Panc1 (cell line): ENCODE measurements around the gene CD151. TPM values are rescaled to one million over a fixed set of nuclear protein-coding genes. Genes with fewer than 3 reads are reported as not detected.

ENCODE experiments used
- total RNA-seq: library from RNA; stranded (reverse); gene quantifications from one replicate; pipeline ENCODE4 v1.2.1, GENCODE V29; 2021; ENCODE audit not compliant: unreplicated experiment

Gene CD151
- total RNA-seq, 1 experiment from 2014 or later = 680 TPM

Other genes with a start within 250 kb of the CD151 start
- 23.9 TPM for gene IRF7, start 217.0 kb upstream of the CD151 start, total RNA-seq
- gene CDHR5, start 208.0 kb upstream of the CD151 start, total RNA-seq = not detected
- gene SCT, start 205.8 kb upstream of the CD151 start, total RNA-seq = not detected
- 0.95 TPM for gene DRD4, start 195.7 kb upstream of the CD151 start, total RNA-seq
- gene DEAF1, start 137.7 kb upstream of the CD151 start, total RNA-seq = 105 TPM
- 45.2 TPM for gene TMEM80, start 137.1 kb upstream of the CD151 start, total RNA-seq
- 256 TPM for gene EPS8L2, start 126.7 kb upstream of the CD151 start, total RNA-seq
- 257 TPM for gene TALDO1, start 85.5 kb upstream of the CD151 start, total RNA-seq
- gene GATD1, start 55.5 kb upstream of the CD151 start, total RNA-seq = 229 TPM
- gene CEND1, start 42.9 kb upstream of the CD151 start, total RNA-seq = 15.9 TPM
- 119 TPM for gene SLC25A22, start 34.7 kb upstream of the CD151 start, total RNA-seq
- 75.9 TPM for gene PIDD1, start 27.7 kb upstream of the CD151 start, total RNA-seq
- 3,468 TPM for gene RPLP2, start 23.0 kb upstream of the CD151 start, total RNA-seq
- 244 TPM for gene PNPLA2, start 14.0 kb upstream of the CD151 start, total RNA-seq
- gene CRACR2B, start 5.0 kb upstream of the CD151 start, total RNA-seq = 132 TPM
- 673 TPM for gene POLR2L, start 9.6 kb downstream of the CD151 start, total RNA-seq
- 187 TPM for gene TSPAN4, start 9.9 kb downstream of the CD151 start, total RNA-seq
- 224 TPM for gene CHID1, start 77.9 kb downstream of the CD151 start, total RNA-seq
- gene AP2A2, start 92.9 kb downstream of the CD151 start, total RNA-seq = 123 TPM
- gene MUC6, start 203.8 kb downstream of the CD151 start, total RNA-seq = 0.49 TPM
- gene MUC2, start 241.9 kb downstream of the CD151 start, total RNA-seq = 0.08 TPM